ENCODE results near the gene PCNX2. TPM values are rescaled to one million over a fixed set of nuclear protein-coding genes. Genes with fewer than 3 reads are reported as not detected.
A peak's percentile ranks its signal among the peaks of the same experiment; 100 is the strongest.

Gene PCNX2
- total and polyA plus RNA-seq, 2 donors (not counting 3 experiments of a cell fraction or from before 2014, with no cell fraction given) = 6.6 to 11.0 TPM

DNA sequence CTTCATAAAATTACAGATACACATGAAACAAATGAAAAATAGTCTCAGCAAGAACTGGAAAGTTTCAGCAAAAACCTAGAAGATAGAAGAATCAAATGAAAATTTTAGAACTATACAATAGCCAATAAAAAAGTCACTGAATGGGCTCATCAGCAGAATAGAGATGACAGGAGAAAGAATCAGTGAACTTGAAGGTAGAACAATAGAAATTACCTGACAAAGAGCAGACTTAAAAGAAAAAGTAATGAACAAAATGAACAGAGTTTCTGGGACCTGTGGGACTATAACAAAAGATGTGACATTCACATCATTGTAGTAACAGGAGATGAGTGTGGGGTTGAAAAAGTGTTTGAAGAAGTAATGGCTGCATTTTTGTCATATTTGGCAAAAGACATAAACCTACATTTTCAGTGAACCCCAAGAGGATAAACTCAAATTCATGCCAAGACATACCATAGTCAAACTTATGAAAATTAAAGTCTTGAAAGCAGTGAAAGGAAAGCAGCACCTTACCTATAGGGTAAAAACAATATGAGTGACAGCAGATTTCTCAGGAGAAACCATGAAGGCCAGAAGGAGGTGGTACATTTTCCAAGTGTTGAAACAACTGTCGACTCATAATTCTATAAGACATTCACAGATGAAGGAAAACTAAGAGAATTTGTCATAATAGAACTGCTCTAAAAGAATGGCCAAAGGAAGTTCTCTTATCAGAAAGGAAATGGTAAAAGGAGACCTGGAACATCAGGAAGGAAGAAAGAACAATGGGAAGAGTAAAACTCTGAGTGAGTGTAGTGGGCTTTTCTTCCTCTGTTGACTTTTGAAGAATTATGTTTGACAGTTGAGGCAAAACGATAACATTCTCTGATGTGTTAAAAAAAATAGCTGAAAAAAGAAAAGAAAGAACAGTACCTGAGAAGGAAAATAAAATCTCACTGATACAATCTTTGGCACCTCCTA, 321.6 kb downstream of the PCNX2 start:
- TF ChIP-seq JUN (IDR thresholded peaks at IDR 0.05; ENCODE audit: borderline replicate concordance, insufficient read depth, insufficient read length, low read depth) (no peak), POLR2A (IDR thresholded peaks at IDR 0.05; ENCODE audit: low read depth, low read length) (no peak), GATA2 (IDR thresholded peaks at IDR 0.05; ENCODE audit: insufficient read depth, insufficient read length, low read depth, low read length) (peak; percentile 65), FOS (IDR thresholded peaks at IDR 0.05; ENCODE audit: borderline replicate concordance, insufficient read depth, low read length) (peak; percentile 53), POLR2AphosphoS5 (IDR thresholded peaks at IDR 0.05; ENCODE audit: insufficient read depth, low read depth, low read length) (peak; percentile 17), MYC (IDR thresholded peaks at IDR 0.05; ENCODE audit: low read depth, low read length) (no peak), EZH2 (IDR thresholded peaks at IDR 0.05; ENCODE audit: borderline replicate concordance, low read depth, low read length, severe bottlenecking) (no peak)
- TF ChIP-seq, protein P1, sequence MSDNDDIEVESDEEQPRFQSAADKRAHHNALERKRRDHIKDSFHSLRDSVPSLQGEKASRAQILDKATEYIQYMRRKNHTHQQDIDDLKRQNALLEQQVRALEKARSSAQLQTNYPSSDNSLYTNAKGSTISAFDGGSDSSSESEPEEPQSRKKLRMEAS (IDR thresholded peaks at IDR 0.05; ENCODE audit: insufficient read depth, insufficient read length) = no peak
- H3K9me3 ChIP-seq (replicated peaks; ENCODE audit: control insufficient read depth, insufficient read depth, low read length) = no peaks in the 10 kb centered on the region
- no peak overlapping the region for H3K4me3 ChIP-seq (replicated peaks in 1 of 3; ENCODE audit: insufficient read depth in 1 of 3, low read depth in 1 of 3, low read length in 3 of 3)
- intact Hi-C loops (cut with micrococcal nuclease) (loop anchor here (1.0 kb wide), 1 partner anchor 290 kb away; no protein-coding TSS in a partner anchor), dilution Hi-C loops (cut with MboI; ENCODE audit: extremely low pct_ligation_motif_present, low sequenced_read_pairs) (no loop called here)
- peaks cover 2% of the 10 kb centered on the region for H3K4me1 ChIP-seq (ENCODE audit: control insufficient read depth, extremely low read depth, insufficient read depth, low read length)
- no peak overlapping the region for H3K27ac ChIP-seq (ENCODE audit: insufficient read depth, low read depth, low read length)
- H3K27me3 ChIP-seq (ENCODE audit: control insufficient read depth in 2 of 2, insufficient read depth in 2 of 2, low read length in 2 of 2) = no peaks in the 10 kb centered on the region
- H3K4me2 ChIP-seq (ENCODE audit: insufficient read depth, low read length) = no peak overlapping the region
- no peaks in the 10 kb centered on the region for H3K79me2 ChIP-seq (ENCODE audit: control insufficient read depth, insufficient read depth, low read length)
- peak; percentile 48 for DNase-seq (ENCODE audit: low read depth, low spot score)
- no peak overlapping the region for H3K9ac ChIP-seq (replicated peaks; ENCODE audit: extremely low read depth, insufficient read depth, low read length)
- H3K9me1 ChIP-seq (replicated peaks; ENCODE audit: control insufficient read depth, extremely low read depth, insufficient read depth, low read length) = no peaks in the 10 kb centered on the region
- no peak overlapping the region for H2AFZ ChIP-seq (ENCODE audit: low read depth, low read length)
- POLR2A ChIA-PET = no interaction called here
- FAIRE-seq = peak; percentile 83
- no peaks in the 10 kb centered on the region for H4K20me1 ChIP-seq (replicated peaks; ENCODE audit: control insufficient read depth, extremely low read depth, insufficient read depth, low read length)
- H3K36me3 ChIP-seq (ENCODE audit: control insufficient read depth in 2 of 2, extremely low read depth in 1 of 2, insufficient read depth in 2 of 2, low read length in 2 of 2) = peaks cover 3% of the 10 kb centered on the region in 2 experiments
- BruUV-seq (replicated peaks) = no TSS peak
- CTCF ChIA-PET = interaction anchor here (0.7 kb wide), 1 partner anchor 13 kb away, joined by 3 read pairs; no protein-coding TSS in a partner anchor
